ENCODE results near the gene ALS2CL. TPM values are rescaled to one million over a fixed set of nuclear protein-coding genes. Genes with fewer than 3 reads are reported as not detected.

ALS2CL gene
- total and polyA plus RNA-seq, 2 experiments from 2014 or later = 3.4 to 11.8 TPM

GRCh38 chr3:46719735-46720271 is 26.3 kb upstream of the ALS2CL start:
- Mint-ChIP-seq H3K4me1 (peaks cover 3% of the 10 kb centered on the region; the same call in 2 of the 3 replicates), H3K27me3 (ENCODE audit: insufficient read depth, low read depth, poor library complexity) (peaks cover 8% of the 10 kb centered on the region), H3K27ac (no peak overlapping the region), H3K4me3 (no peak overlapping the region), H3K36me3 (ENCODE audit: low read depth) (no peaks in the 10 kb centered on the region), H3K9me3 (no peaks in the 10 kb centered on the region)
- Histone ChIP-seq H3K4me3 (no peak overlapping the region), H3K79me2 (replicated peaks; ENCODE audit: insufficient read depth) (no peaks in the 10 kb centered on the region), H4K20me1 (replicated peaks; ENCODE audit: insufficient read depth) (no peaks in the 10 kb centered on the region), H3K36me3 (ENCODE audit: insufficient read depth) (no peaks in the 10 kb centered on the region), H3K27ac (ENCODE audit: low read depth) (no peak overlapping the region), H3K27me3 (ENCODE audit: insufficient read depth) (no peaks in the 10 kb centered on the region), H3K9me2 (ENCODE audit: insufficient read depth) (no peaks in the 10 kb centered on the region), H2AFZ (no peak overlapping the region), H3F3A (replicated peaks; ENCODE audit: low read depth) (no peaks in the 10 kb centered on the region), H3K4me1 (ENCODE audit: insufficient read depth) (no peaks in the 10 kb centered on the region), H3K4me2 (no peak overlapping the region)
- ATAC-seq (no peak), DNase-seq (ENCODE audit: low spot score) (no peak)
- TF ChIP-seq JUNB (IDR thresholded peaks at IDR 0.05; ENCODE audit: unreplicated experiment) (no peak), ZNF462 (CRISPR knock-in tag; IDR thresholded peaks at IDR 0.05) (no peak), CTCF (conservative IDR thresholded peaks at IDR 0.05; ENCODE audit: low read depth in 2 of 2) (no peak), ZNF331 (CRISPR knock-in tag; IDR thresholded peaks at IDR 0.05; ENCODE audit: low read depth) (no peak), POLR2AphosphoS5 (IDR thresholded peaks at IDR 0.05; ENCODE audit: low read depth) (no peak), EZH2phosphoT487 (IDR thresholded peaks at IDR 0.05; ENCODE audit: unreplicated experiment) (no peak), ZNF114 (CRISPR knock-in tag; IDR thresholded peaks at IDR 0.05) (no peak), NANOG (IDR thresholded peaks at IDR 0.05; ENCODE audit: borderline replicate concordance) (no peak)

Measured in GM23338 (cell line).